HUES48 (cell line): Measurements from ENCODE around the gene ERRFI1.

Experiments
- H3K27ac ChIP-seq: one replicate; pipeline ENCODE4 v1.7.0; 2013; ENCODE audit warnings: low read depth, low read length, inconsistent platforms
- H3K27me3 ChIP-seq: 2 replicates; pipeline ENCODE4 v1.6.1; 2013; ENCODE audit warnings: mild to moderate bottlenecking, low read length; ENCODE audit not compliant: control insufficient read depth, insufficient read depth
- H3K36me3 ChIP-seq: 2 replicates; pipeline ENCODE4 v1.6.1; 2013; ENCODE audit warnings: low read length; ENCODE audit not compliant: control insufficient read depth, insufficient read depth
- H3K4me1 ChIP-seq: 2 replicates; pipeline ENCODE4 v1.6.1; 2013; ENCODE audit warnings: mild to moderate bottlenecking, low read length; ENCODE audit not compliant: control insufficient read depth, insufficient read depth
- H3K4me3 ChIP-seq: 2 replicates; pipeline ENCODE4 v1.5.1; 2013; ENCODE audit warnings: mild to moderate bottlenecking, low read depth, low read length
- H3K9ac ChIP-seq: 2 replicates; pipeline ENCODE4 v1.6.1; 2013; ENCODE audit warnings: mild to moderate bottlenecking, low read depth, low read length, moderate library complexity
- H3K9me3 ChIP-seq: 2 replicates; pipeline ENCODE4 v1.6.1; 2013; ENCODE audit warnings: low read length; ENCODE audit not compliant: control insufficient read depth, insufficient read depth

ERRFI1 gene

DNA sequence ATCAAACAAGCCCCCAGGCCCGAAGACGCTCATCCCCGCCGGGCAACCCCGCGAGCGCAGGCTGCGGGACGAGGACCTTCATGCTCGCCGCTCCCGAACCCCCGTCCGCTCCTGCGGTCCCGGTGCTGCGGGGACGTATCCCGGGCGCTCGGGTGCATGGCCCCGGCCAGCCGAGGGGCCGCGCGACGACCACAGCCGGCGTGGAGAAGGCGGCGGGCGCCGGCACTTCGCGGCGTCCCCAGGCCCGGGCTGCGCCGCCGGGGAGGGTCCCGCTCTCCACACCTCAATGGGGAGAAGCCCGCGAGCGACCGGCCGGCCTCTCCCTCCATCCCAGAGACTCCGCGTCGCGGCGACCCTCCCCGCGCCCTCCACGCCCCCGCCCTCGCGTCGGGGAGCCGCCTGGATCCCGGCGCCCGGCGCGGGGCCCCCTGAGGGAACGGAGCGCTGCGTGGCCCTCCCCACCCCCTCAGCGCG, 401 bp downstream of the ERRFI1 start:
- Histone ChIP-seq H3K27ac (peak overlapping the region; percentile 69), H3K4me1 (peaks cover 67% of the 10 kb centered on the region), H3K9me3 (no peaks in the 10 kb centered on the region), H3K9ac (peak overlapping the region; percentile 77), H3K27me3 (peaks cover 6% of the 10 kb centered on the region), H3K36me3 (no peaks in the 10 kb centered on the region), H3K4me3 (peak overlapping the region; percentile 96)

DNA sequence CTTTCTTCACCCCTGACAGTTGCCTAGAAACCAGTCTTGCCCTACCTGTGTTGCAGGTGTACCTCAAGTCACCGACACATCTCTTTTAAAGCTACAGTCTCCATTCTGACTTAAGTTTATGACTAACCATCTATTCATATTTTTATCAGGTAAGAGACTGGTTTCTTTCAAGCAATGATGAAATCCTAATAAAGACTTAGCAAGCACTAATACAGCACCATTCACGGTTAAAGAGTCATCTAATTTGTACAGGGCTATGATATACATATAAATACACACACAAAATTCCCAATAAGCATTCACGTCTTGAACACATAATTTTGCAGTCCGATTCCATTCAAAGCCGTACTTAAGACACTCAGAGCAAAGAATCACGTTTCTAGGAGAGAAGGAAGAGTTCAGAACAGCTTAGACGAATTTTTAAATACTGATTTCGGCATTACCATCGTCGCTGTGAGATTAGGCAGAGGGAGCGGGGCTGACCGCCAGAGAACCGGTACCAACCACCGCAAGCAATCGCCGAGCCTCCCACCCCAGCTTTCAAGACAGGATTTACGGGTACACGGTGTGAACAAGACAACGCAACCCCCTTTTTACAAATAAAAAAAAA, 943 bp downstream of the ERRFI1 start:
- H3K9ac ChIP-seq: peak overlapping the region; percentile 77

DNA sequence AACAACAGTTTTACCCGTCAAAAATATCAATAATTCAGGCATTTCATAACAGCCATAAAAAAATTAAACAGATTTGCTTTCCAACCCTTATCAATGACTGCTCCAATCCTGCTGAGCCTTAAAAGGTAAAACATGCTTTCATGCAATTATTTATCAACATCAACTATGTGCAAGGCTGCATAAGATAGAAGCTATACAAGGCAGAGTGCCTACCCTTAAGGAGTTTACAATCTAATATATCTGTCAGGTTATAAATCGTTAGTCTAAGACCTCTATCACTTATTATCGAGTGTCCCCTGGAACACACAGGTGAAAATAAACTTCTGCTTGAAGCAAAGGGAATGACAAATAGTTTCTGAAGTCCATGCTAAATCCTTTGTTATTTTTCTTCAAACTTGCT, 1.8 kb downstream of the ERRFI1 start:
- Histone ChIP-seq H3K27ac (no peak overlapping the region), H3K36me3 (no peaks in the 10 kb centered on the region), H3K9ac (no peak overlapping the region)

More for the DNA sequence above, 943 bp downstream of the ERRFI1 start:
- Histone ChIP-seq H3K36me3 (no peaks in the 10 kb centered on the region), H3K27me3 (peaks cover 6% of the 10 kb centered on the region), H3K4me1 (peaks cover 68% of the 10 kb centered on the region), H3K9me3 (no peaks in the 10 kb centered on the region), H3K4me3 (peak overlapping the region; percentile 96), H3K27ac (peak overlapping the region; percentile 69)

DNA sequence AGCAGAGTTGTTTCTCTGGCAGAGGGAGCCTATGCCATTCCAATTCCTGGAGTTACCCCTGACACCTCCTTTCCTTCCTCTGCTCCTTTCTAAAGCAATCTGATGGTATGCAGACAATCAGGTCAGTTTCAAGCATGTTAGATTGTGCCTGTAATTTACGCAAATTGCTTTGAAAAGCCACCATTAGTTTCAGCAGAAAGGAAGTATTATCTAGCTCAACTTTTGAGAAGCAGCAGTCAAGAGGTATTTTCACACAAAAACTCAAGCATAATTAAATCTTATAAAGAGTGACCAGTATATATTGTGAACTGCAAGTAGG, 2.2 kb downstream of the ERRFI1 start:
- Histone ChIP-seq H3K4me1 (peaks cover 80% of the 10 kb centered on the region), H3K27ac (no peak overlapping the region), H3K9me3 (no peaks in the 10 kb centered on the region), H3K36me3 (no peaks in the 10 kb centered on the region), H3K27me3 (peaks cover 6% of the 10 kb centered on the region), H3K9ac (no peak overlapping the region), H3K4me3 (peak overlapping the region; percentile 96)

More for the DNA sequence above, 1.8 kb downstream of the ERRFI1 start:
- peaks cover 76% of the 10 kb centered on the region for H3K4me1 ChIP-seq
- H3K9me3 ChIP-seq: no peaks in the 10 kb centered on the region
- peaks cover 6% of the 10 kb centered on the region for H3K27me3 ChIP-seq
- peak overlapping the region; percentile 96 for H3K4me3 ChIP-seq

DNA sequence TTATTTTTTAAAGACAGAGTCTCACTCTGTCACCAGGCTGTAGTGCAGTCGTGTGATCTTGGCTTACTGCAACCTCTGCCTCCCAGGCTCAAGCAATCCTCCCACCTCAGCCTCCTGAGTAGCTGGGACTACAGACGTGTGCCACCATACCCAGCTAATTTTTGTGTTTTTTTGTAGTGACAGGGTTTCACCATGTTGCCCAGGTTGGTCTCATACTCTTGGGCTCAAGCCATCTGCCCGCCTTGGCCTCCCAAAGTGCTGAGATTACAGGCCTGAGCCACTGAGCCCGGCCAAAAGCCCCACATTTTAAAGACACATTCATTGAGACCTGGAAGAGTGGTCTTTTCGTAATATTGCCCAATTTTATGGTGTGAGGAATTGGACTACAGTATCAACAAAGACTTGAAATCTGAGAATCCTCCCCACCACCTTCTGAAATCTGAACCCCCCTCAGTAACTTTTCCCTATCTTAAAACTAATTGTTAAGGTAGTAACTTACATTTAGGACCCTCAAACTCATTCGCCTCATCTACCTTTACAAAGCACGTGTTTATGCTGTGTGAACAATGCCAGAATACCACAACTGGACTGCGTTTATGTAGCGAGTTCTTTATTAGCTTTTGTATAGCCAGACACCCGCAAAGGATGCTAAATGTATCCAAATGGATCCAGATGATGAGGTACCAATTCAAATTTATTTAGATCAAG, 2.7 kb downstream of the ERRFI1 start:
- Histone ChIP-seq H3K27me3 (peaks cover 6% of the 10 kb centered on the region), H3K9ac (no peak overlapping the region), H3K4me1 (peaks cover 81% of the 10 kb centered on the region), H3K36me3 (no peaks in the 10 kb centered on the region), H3K9me3 (no peaks in the 10 kb centered on the region), H3K4me3 (peak overlapping the region; percentile 96), H3K27ac (peak overlapping the region; percentile 45)

DNA sequence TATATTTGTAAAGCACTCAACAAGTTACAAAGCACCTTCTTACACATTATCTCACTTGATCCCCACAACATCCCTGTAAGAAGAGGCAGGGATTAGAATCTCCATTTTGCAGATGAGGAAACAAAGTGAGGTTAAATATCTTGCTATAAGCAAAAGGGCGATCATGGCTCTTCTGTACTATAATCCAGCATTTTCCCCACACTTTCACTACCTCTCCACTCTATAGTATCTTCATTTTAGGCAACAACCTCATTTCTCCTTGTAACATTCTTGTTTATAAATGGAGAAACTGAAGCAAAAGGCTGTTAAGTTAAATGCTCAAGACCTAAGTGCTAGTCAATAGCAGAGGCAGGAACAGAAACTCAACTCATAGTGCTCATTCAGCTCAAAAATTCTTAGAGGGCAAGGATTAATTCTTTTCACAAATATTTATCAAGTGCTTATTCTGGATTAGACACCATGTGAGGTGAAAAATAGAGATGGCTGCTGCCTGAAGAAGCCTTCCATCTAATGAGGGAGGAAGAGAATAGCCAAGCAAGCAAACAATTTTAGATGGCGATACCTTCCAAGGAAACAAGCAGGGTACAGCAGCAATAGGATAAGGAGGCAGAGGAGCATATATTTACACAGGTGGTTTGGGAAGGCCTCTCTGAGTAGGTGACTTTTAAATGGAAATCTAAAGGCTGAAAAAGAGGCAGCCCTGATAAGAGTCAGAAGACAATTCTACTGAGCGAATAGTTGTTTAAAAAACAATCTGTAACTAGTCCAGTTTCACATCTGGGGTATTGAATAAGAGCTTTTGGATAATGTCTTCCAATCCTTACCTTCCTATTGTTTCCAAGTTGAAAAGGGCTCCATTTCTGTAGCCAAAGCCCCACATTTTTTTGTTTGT, 3.5 kb downstream of the ERRFI1 start:
- no peak overlapping the region; the same call in 1 of the 2 replicates for H3K9ac ChIP-seq
- H3K4me3 ChIP-seq: peak overlapping the region; percentile 27; the same call in 1 of the 2 replicates
- H3K27me3 ChIP-seq: peaks cover 6% of the 10 kb centered on the region
- no peaks in the 10 kb centered on the region for H3K36me3 ChIP-seq
- peaks cover 81% of the 10 kb centered on the region for H3K4me1 ChIP-seq
- H3K27ac ChIP-seq: peak overlapping the region; percentile 45
- no peaks in the 10 kb centered on the region for H3K9me3 ChIP-seq

DNA sequence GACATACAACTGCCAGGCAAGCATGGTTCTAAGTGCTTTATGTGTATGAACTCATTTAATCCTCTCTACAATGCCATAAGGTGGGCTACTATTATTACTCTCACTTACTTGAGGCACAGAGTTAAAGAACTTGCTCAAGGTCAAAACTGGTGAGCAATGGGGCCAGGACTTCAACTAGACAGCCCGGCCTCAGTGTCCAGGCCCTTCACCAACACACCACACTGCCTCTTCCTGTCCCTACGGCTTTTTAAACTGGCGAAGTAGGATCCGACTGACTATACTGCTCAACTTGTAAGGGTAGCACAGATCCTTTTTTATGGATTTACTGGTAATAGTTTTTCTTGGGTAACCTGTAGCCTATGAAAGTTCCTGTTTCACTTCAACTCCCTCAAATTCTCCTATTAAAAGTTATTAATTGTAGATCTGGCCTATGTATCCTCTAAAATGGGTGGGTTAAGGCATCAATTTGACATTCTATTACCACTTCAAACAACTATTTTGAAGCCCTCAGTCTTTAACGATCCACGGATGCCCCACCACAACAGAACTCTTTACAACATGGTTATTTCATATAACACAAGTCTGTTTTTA, 4.3 kb downstream of the ERRFI1 start:
- no peak overlapping the region for H3K9ac ChIP-seq
- peaks cover 81% of the 10 kb centered on the region for H3K4me1 ChIP-seq
- H3K27me3 ChIP-seq: peaks cover 3% of the 10 kb centered on the region
- no peak overlapping the region; the same call in 1 of the 2 replicates for H3K4me3 ChIP-seq
- no peaks in the 10 kb centered on the region for H3K36me3 ChIP-seq
- H3K9me3 ChIP-seq: no peaks in the 10 kb centered on the region
- peak overlapping the region; percentile 34 for H3K27ac ChIP-seq

DNA sequence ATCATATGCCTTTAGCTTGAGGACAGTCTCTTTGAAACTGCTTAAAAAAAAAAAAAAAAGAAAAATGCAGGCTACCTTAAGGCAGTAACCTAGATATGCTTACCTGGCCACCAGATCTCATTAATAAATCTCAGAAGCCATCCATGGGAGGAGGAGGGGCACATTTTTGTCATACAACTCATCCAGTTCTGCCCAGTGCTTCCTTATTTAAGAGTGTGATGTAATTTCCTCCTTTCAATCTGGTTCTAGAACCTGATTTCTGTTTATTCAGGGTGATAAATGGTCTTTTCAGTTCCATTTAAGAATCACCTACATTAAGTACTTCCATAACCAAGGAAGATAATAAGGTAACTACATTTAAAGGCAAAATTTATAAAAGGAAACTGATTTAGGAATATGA, 6.1 kb downstream of the ERRFI1 start:
- H3K36me3 ChIP-seq: no peaks in the 10 kb centered on the region
- no peaks in the 10 kb centered on the region for H3K9me3 ChIP-seq
- H3K4me3 ChIP-seq: no peak overlapping the region
- no peaks in the 10 kb centered on the region for H3K27me3 ChIP-seq
- H3K9ac ChIP-seq: no peak overlapping the region
- peak overlapping the region; percentile 58 for H3K27ac ChIP-seq
- H3K4me1 ChIP-seq: peaks cover 92% of the 10 kb centered on the region

DNA sequence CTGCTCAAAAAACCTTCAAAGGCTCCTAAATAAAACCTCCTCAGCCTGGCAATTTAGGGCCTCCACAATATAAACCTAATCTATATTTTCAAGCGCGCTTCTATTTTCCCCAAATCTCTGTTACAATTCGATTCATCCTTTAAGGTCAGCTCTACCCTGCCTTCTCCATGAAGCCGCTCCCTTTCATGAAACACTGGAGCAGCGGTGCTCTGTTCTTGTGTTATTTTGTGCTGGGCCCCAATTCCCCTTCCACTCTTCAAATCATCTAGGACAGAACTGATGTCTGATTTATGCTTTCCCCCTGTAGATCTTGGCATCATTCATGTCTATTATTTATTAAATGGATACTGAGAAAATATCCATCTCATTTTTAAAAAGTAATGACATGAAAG, 6.9 kb downstream of the ERRFI1 start:
- Histone ChIP-seq H3K27me3 (no peaks in the 10 kb centered on the region), H3K4me1 (peaks cover 84% of the 10 kb centered on the region), H3K9ac (no peak overlapping the region), H3K36me3 (peaks cover 7% of the 10 kb centered on the region), H3K4me3 (peak overlapping the region; percentile 3; the same call in 1 of the 2 replicates), H3K9me3 (no peaks in the 10 kb centered on the region), H3K27ac (peak overlapping the region; percentile 58)

DNA sequence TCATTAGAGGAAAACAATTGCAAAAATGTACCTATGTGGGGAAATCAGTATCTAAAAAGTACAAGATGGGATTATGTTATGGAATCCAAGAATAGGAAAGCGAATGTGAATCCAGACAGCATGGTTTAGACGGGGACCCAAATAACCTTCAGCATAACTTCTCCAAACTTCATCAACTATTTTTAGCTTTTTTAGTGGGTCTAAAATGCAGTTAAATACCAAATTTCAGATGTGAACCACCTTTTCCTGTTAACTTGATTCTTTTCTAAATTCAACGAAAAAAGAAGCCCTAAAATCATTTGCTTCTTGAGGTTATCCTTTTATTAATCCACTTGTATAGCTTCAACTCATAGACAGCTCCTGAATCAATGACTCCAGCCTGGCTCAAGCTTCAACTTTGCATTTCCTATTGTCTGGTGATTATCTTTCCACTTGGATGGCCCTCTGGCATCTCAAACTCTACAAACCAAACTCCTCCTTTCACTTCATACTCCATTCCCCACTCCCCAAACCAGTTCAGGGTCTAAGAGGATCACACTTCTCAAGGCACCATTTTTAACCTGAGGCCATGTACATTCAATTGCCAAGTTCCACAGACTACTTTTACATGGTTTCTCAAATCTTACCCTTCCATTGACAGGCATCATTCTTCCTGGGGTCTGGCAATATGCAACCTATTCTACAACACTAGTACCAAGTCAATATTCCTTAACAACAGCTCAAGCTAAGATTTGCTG, 7.4 kb downstream of the ERRFI1 start:
- Histone ChIP-seq H3K27ac (peak overlapping the region; percentile 58), H3K4me3 (peak overlapping the region; percentile 3; the same call in 1 of the 2 replicates), H3K4me1 (peaks cover 78% of the 10 kb centered on the region)

More for the DNA sequence above, 7.4 kb downstream of the ERRFI1 start:
- Histone ChIP-seq H3K36me3 (peaks cover 13% of the 10 kb centered on the region), H3K9me3 (no peaks in the 10 kb centered on the region), H3K27me3 (no peaks in the 10 kb centered on the region), H3K9ac (no peak overlapping the region)
